Activated naive CD4-positive, alpha-beta T cell treated with anti-CD3 and anti-CD28 coated beads, Interleukin-2, amount 50 U/mL, for 24 hours (primary cell): ENCODE data around the gene NRARP.
"Not testable (repeated sequence)": the region's sequence is repeated elsewhere in the genome, so short reads cannot be mapped to it uniquely, and the experiment has no call there.

Experiments
- H3K27ac Mint-ChIP-seq: one replicate; pipeline ENCODE4 v1.8.0; 2021; ENCODE audit warnings: mild to moderate bottlenecking, mixed read lengths
- H3K27me3 Mint-ChIP-seq: one replicate; pipeline ENCODE4 v1.8.0; 2021; ENCODE audit warnings: mixed read lengths
- H3K36me3 Mint-ChIP-seq: one replicate; pipeline ENCODE4 v1.8.0; 2021; ENCODE audit warnings: mixed read lengths
- H3K4me1 Mint-ChIP-seq: one replicate; pipeline ENCODE4 v1.8.0; 2021; ENCODE audit warnings: mixed read lengths
- H3K4me3 Mint-ChIP-seq: one replicate; pipeline ENCODE4 v1.8.0; 2021; ENCODE audit warnings: mild to moderate bottlenecking, mixed read lengths
- H3K9me3 Mint-ChIP-seq: one replicate; pipeline ENCODE4 v1.8.0; 2021; ENCODE audit warnings: mixed read lengths

The NRARP gene

GRCh38 chr9:137302118-137302448 is at the start of gene NRARP:
NRARP (minus strand) TSS chr9:137302271; CDS start chr9:137301928, 343 bp downstream.
- Mint-ChIP-seq H3K9me3 (no peaks in the 10 kb centered on the region), H3K4me1 (peaks cover 16% of the 10 kb centered on the region), H3K36me3 (no peaks in the 10 kb centered on the region), H3K4me3 (peak within 1 kb of the TSS; percentile 90), H3K27me3 (peaks cover 7% of the 10 kb centered on the region), H3K27ac (no peak within 1 kb of the TSS)

GRCh38 chr9:137350696-137351584 is 48.9 kb upstream of the NRARP start:
- H3K4me1 Mint-ChIP-seq = no peaks in the 10 kb centered on the region
- H3K36me3 Mint-ChIP-seq = peaks cover 6% of the 10 kb centered on the region
- no peaks in the 10 kb centered on the region for H3K9me3 Mint-ChIP-seq
- H3K4me3 Mint-ChIP-seq = no peak overlapping the region
- no peak overlapping the region for H3K27ac Mint-ChIP-seq
- no peaks in the 10 kb centered on the region for H3K27me3 Mint-ChIP-seq

GRCh38 chr9:137349471-137350033 is 47.5 kb upstream of the NRARP start:
- Mint-ChIP-seq H3K4me1 (no peaks in the 10 kb centered on the region), H3K9me3 (no peaks in the 10 kb centered on the region), H3K4me3 (no peak overlapping the region)

GRCh38 chr9:137348769-137349470 is 46.8 kb upstream of the NRARP start:
- Mint-ChIP-seq H3K27me3 (no peaks in the 10 kb centered on the region), H3K4me1 (no peaks in the 10 kb centered on the region), H3K9me3 (no peaks in the 10 kb centered on the region), H3K36me3 (peaks cover 7% of the 10 kb centered on the region), H3K27ac (no peak overlapping the region), H3K4me3 (no peak overlapping the region)

More at GRCh38 chr9:137349471-137350033, 47.5 kb upstream of the NRARP start:
- Mint-ChIP-seq H3K27ac (no peak overlapping the region), H3K36me3 (peaks cover 7% of the 10 kb centered on the region), H3K27me3 (no peaks in the 10 kb centered on the region)

- Mint-ChIP-seq H3K27me3 (no peaks in the 10 kb centered on the region), H3K27ac (no peak overlapping the region), H3K36me3 (peaks cover 7% of the 10 kb centered on the region), H3K4me1 (no peaks in the 10 kb centered on the region), H3K9me3 (no peaks in the 10 kb centered on the region), H3K4me3 (no peak overlapping the region)
Observed at GRCh38 chr9:137347928-137348327, 45.9 kb upstream of the NRARP start.

- H3K27ac Mint-ChIP-seq = no peak overlapping the region
- no peak overlapping the region for H3K4me3 Mint-ChIP-seq
- H3K36me3 Mint-ChIP-seq = peaks cover 7% of the 10 kb centered on the region
- H3K4me1 Mint-ChIP-seq = peaks cover 10% of the 10 kb centered on the region
- no peaks in the 10 kb centered on the region for H3K27me3 Mint-ChIP-seq
- no peaks in the 10 kb centered on the region for H3K9me3 Mint-ChIP-seq
Observed at GRCh38 chr9:137342482-137342881, 40.4 kb upstream of the NRARP start.

GRCh38 chr9:137341227-137341626 is 39.2 kb upstream of the NRARP start:
- H3K4me3 Mint-ChIP-seq = no peak overlapping the region
- H3K27ac Mint-ChIP-seq = no peak overlapping the region
- no peaks in the 10 kb centered on the region for H3K9me3 Mint-ChIP-seq
- H3K4me1 Mint-ChIP-seq = peaks cover 10% of the 10 kb centered on the region
- H3K27me3 Mint-ChIP-seq = no peaks in the 10 kb centered on the region
- H3K36me3 Mint-ChIP-seq = peaks cover 3% of the 10 kb centered on the region

- peaks cover 10% of the 10 kb centered on the region for H3K4me1 Mint-ChIP-seq
- H3K36me3 Mint-ChIP-seq, H3K27me3 Mint-ChIP-seq, H3K4me3 Mint-ChIP-seq, H3K9me3 Mint-ChIP-seq, H3K27ac Mint-ChIP-seq: not testable (repeated sequence)
Observed at GRCh38 chr9:137339908-137340462, 37.9 kb upstream of the NRARP start.

- Mint-ChIP-seq H3K9me3 (no peaks in the 10 kb centered on the region), H3K4me1 (peaks cover 10% of the 10 kb centered on the region), H3K36me3 (peaks cover 9% of the 10 kb centered on the region), H3K27me3 (no peaks in the 10 kb centered on the region), H3K27ac (no peak overlapping the region), H3K4me3 (no peak overlapping the region)
Observed at GRCh38 chr9:137339045-137339907, 37.2 kb upstream of the NRARP start.

GRCh38 chr9:137336735-137337134 is 34.7 kb upstream of the NRARP start:
- H3K4me3 Mint-ChIP-seq = no peak overlapping the region
- no peaks in the 10 kb centered on the region for H3K9me3 Mint-ChIP-seq
- peaks cover 10% of the 10 kb centered on the region for H3K36me3 Mint-ChIP-seq
- H3K4me1 Mint-ChIP-seq = peaks cover 10% of the 10 kb centered on the region
- no peaks in the 10 kb centered on the region for H3K27me3 Mint-ChIP-seq
- H3K27ac Mint-ChIP-seq = no peak overlapping the region

GRCh38 chr9:137333016-137333671 is 31.1 kb upstream of the NRARP start:
- Mint-ChIP-seq H3K4me1 (peaks cover under 1% of the 10 kb centered on the region), H3K36me3 (peaks cover 10% of the 10 kb centered on the region), H3K4me3 (no peak overlapping the region), H3K27ac (no peak overlapping the region), H3K9me3 (no peaks in the 10 kb centered on the region), H3K27me3 (no peaks in the 10 kb centered on the region)

- no peak overlapping the region for H3K4me3 Mint-ChIP-seq
- H3K9me3 Mint-ChIP-seq = peaks cover under 1% of the 10 kb centered on the region
- H3K27me3 Mint-ChIP-seq = no peaks in the 10 kb centered on the region
- peaks cover 1% of the 10 kb centered on the region for H3K4me1 Mint-ChIP-seq
- H3K36me3 Mint-ChIP-seq = peaks cover 10% of the 10 kb centered on the region
- H3K27ac Mint-ChIP-seq = no peak overlapping the region
Observed at GRCh38 chr9:137331929-137332328, 29.9 kb upstream of the NRARP start.

- Mint-ChIP-seq H3K4me1 (peaks cover 8% of the 10 kb centered on the region), H3K36me3 (peaks cover 7% of the 10 kb centered on the region), H3K27me3 (peaks cover 2% of the 10 kb centered on the region), H3K9me3 (peaks cover 5% of the 10 kb centered on the region), H3K4me3 (no peak overlapping the region), H3K27ac (no peak overlapping the region)
Observed at GRCh38 chr9:137330689-137331088, 28.6 kb upstream of the NRARP start.

- not testable (repeated sequence) for H3K4me3 Mint-ChIP-seq, H3K27ac Mint-ChIP-seq, H3K36me3 Mint-ChIP-seq, H3K9me3 Mint-ChIP-seq, H3K4me1 Mint-ChIP-seq, H3K27me3 Mint-ChIP-seq
Observed at GRCh38 chr9:137329590-137329989, 27.5 kb upstream of the NRARP start.
